HepG2 (cell line): Measurements from ENCODE around the gene TRPT1. TPM values are rescaled to one million over a fixed set of nuclear protein-coding genes. Genes with fewer than 3 reads are reported as not detected.

Experiments
- ATAC-seq: fragments of 200-7000 bp; cut with Tn5 transposase; 3 replicates; pipeline ENCODE4 v1.9.1; 2020; ENCODE audit warnings: mild to moderate bottlenecking, moderate library complexity
- BruUV-seq: library from RNA; stranded (reverse); fragments of 400-500 nt; replicated peaks from 2 replicates; lab custom pipeline; 2021; lab: Mats Ljungman, UMichigan
- CTCF ChIA-PET: fragments of 300-600 bp; formaldehyde crosslinking; extraction: SDS; loops from one replicate; lab custom pipeline; 2021; ENCODE audit warnings: low total read pairs, inconsistent platforms, low intra/inter-chr PET ratio; lab: Yijun Ruan, JAX
- POLR2A ChIA-PET: fragments of 350-600 bp; sonication (Branson Sonifier 250); formaldehyde crosslinking; loops from one replicate; lab custom pipeline; 2020; ENCODE audit warnings: antibody characterized with exemption, inconsistent platforms; lab: Yijun Ruan, JAX
- DNase-seq: peaks from one replicate; pipeline ENCODE4 v3.0.0-alpha.2; 2015; ENCODE audit warnings: low spot score
- FAIRE-seq: peaks from 3 replicates; lab custom pipeline; 2011; peaks lifted over from hg19 to GRCh38; lab: Jason Lieb, UNC
- H2AFZ ChIP-seq: one replicate; pipeline ENCODE4 v1.6.1; 2011; ENCODE audit warnings: low read length, inconsistent platforms
- H3K27ac ChIP-seq: fragments of 300-600 bp; 3 replicates; pipeline ENCODE4 v1.8.0; 2011; ENCODE audit warnings: mixed run types, mild to moderate bottlenecking, mixed read lengths, low read length, inconsistent platforms; ENCODE audit not compliant: insufficient read depth; ENCODE audit errors: extremely low read length
- H3K27me3 ChIP-seq, 2 experiments: fragments of 200-600 bp in 1 of 2; 2 replicates in 1 of 2; 3 replicates in 1 of 2; pipeline versions ENCODE4 v1.6.0 to v1.8.0; 2011; ENCODE audit warnings: low read length in 2 of 2, mild to moderate bottlenecking in 2 of 2, moderate library complexity in 2 of 2, inconsistent platforms in 1 of 2; ENCODE audit not compliant: insufficient read depth in 2 of 2, control insufficient read depth in 1 of 2
- H3K36me3 ChIP-seq, 2 experiments: fragments of 200-600 bp in 1 of 2; replicated peaks in 1 of 2; 2 replicates in 1 of 2; 3 replicates in 1 of 2; pipeline versions ENCODE4 v1.5.1 to v1.8.0; 2011; ENCODE audit warnings: low read length in 2 of 2, inconsistent platforms in 1 of 2; ENCODE audit not compliant: insufficient read depth in 2 of 2, control insufficient read depth in 1 of 2
- H3K4me1 ChIP-seq: 2 replicates; pipeline ENCODE4 v1.5.1; 2012; ENCODE audit warnings: low read length, inconsistent platforms; ENCODE audit not compliant: insufficient read depth
- H3K4me2 ChIP-seq: 2 replicates; pipeline ENCODE4 v1.6.0; 2011; ENCODE audit warnings: low read depth, low read length, inconsistent platforms
- H3K4me3 ChIP-seq, 3 experiments: fragments of 200-600 bp in 1 of 3; sonication (generic), shearing (Covaris generic) in 1 of 3; replicated peaks in 1 of 3; 2 replicates each; pipeline ENCODE4 v1.5.1; 2011 to 2016; ENCODE audit warnings: low read length in 3 of 3, inconsistent platforms in 2 of 3, low read depth in 2 of 3, mild to moderate bottlenecking in 2 of 3, control low read depth in 1 of 3, mixed read lengths in 1 of 3; ENCODE audit not compliant: insufficient read depth in 1 of 3
- H3K79me2 ChIP-seq: one replicate; pipeline ENCODE4 v1.6.1; 2011; ENCODE audit warnings: low read length, inconsistent platforms; ENCODE audit not compliant: insufficient read depth
- H3K9ac ChIP-seq: 2 replicates; pipeline ENCODE4 v1.6.0; 2011; ENCODE audit warnings: mild to moderate bottlenecking, low read depth, low read length, inconsistent platforms; ENCODE audit not compliant: insufficient read depth
- H3K9me3 ChIP-seq: 2 replicates; pipeline ENCODE4 v1.5.1; 2012; ENCODE audit warnings: mild to moderate bottlenecking, low read length
- H4K20me1 ChIP-seq: 2 replicates; pipeline ENCODE4 v1.6.0; 2011; ENCODE audit warnings: inconsistent platforms, mild to moderate bottlenecking, low read length, moderate library complexity; ENCODE audit not compliant: insufficient read depth
- BATF2 ChIP-seq: sonication (generic); formaldehyde crosslinking; IDR thresholded peaks from 2 replicates; pipeline ENCODE4 v1.8.0; 2022; ENCODE audit warnings: mild to moderate bottlenecking, missing genetic modification reagents, moderate library complexity
- CCAR2 ChIP-seq: fragments of 200-400 bp; formaldehyde crosslinking; optimal IDR thresholded peaks from 2 replicates; pipeline ENCODE3; 2018; ENCODE audit warnings: low read depth, mild to moderate bottlenecking, low read length, moderate library complexity
- HOXD1 ChIP-seq: sonication (generic); formaldehyde crosslinking; IDR thresholded peaks from 2 replicates; pipeline ENCODE4 v1.5.0; 2020; ENCODE audit warnings: missing genetic modification reagents
- ZC3H13 ChIP-seq: sonication (generic); formaldehyde crosslinking; IDR thresholded peaks from 2 replicates; pipeline ENCODE4 v1.8.1; 2023; ENCODE audit warnings: mild to moderate bottlenecking, missing genetic modification reagents, moderate library complexity
- ZFYVE20 ChIP-seq: sonication (generic); formaldehyde crosslinking; IDR thresholded peaks from 2 replicates; pipeline ENCODE4 v1.8.0; 2023; ENCODE audit warnings: low read depth, mild to moderate bottlenecking, moderate library complexity, missing genetic modification reagents, borderline replicate concordance
- ZNF10 ChIP-seq: sonication (generic); formaldehyde crosslinking; IDR thresholded peaks from 2 replicates; pipeline ENCODE4 v1.4.0; 2020; ENCODE audit warnings: mild to moderate bottlenecking, low read depth, missing genetic modification reagents, borderline replicate concordance
- ZNF24 ChIP-seq: fragments of 450-650 bp; IDR thresholded peaks from 2 replicates; pipeline ENCODE4 v1.6.1; 2017; ENCODE audit warnings: antibody characterized with exemption, mild to moderate bottlenecking
- ZNF264 ChIP-seq: sonication (generic); formaldehyde crosslinking; IDR thresholded peaks from 2 replicates; pipeline ENCODE4 v1.4.0; 2020; ENCODE audit warnings: missing genetic modification reagents
- ZNF3 ChIP-seq: IDR thresholded peaks from 2 replicates; pipeline ENCODE4 v1.7.0; 2017; ENCODE audit warnings: inconsistent platforms
- ZNF30 ChIP-seq: sonication (generic); formaldehyde crosslinking; IDR thresholded peaks from 2 replicates; pipeline ENCODE4 v1.5.0; 2020; ENCODE audit warnings: mild to moderate bottlenecking, missing genetic modification reagents
- ZNF337 ChIP-seq: sonication (generic); formaldehyde crosslinking; IDR thresholded peaks from 2 replicates; pipeline ENCODE4 v1.5.1; 2020; ENCODE audit warnings: missing genetic modification reagents, low read depth, mild to moderate bottlenecking, borderline replicate concordance
- ZNF598 ChIP-seq: sonication (generic); formaldehyde crosslinking; IDR thresholded peaks from 2 replicates; pipeline ENCODE4 v1.5.1; 2020; ENCODE audit warnings: mild to moderate bottlenecking, missing genetic modification reagents, borderline replicate concordance
- ZSCAN9 ChIP-seq: IDR thresholded peaks from 2 replicates; pipeline ENCODE4 v1.6.1; 2016; ENCODE audit warnings: borderline replicate concordance
- WGBS: methylation state at CpG from one replicate; pipeline ENCODE4 v1.1.6; 2017; ENCODE audit warnings: low lambda C conversion rate; 5-methylcytosine and 5-hydroxymethylcytosine counted together
- in situ Hi-C: cut with HindIII; loops from 2 replicates; pipeline ENCODE4 v1.10.0; 2017; ENCODE audit warnings: low pct_unique_long_range_greater_than_20kb; ENCODE audit not compliant: extremely low pct_ligation_motif_present
- intact Hi-C: fragments of 100-400 bp; cut with micrococcal nuclease; formaldehyde crosslinking; loops from one replicate; pipeline ENCODE4 v1.10.0; 2022; ENCODE audit not compliant: unreplicated experiment
- polyA plus RNA-seq, 8 experiments: library from polyadenylated mRNA; depleted of rRNA in 3 of 8; stranded (reverse) in 7 of 8; unstranded in 1 of 8; fragments of >200 nt; fragmentation: Illumina TruSeq in 4 of 8; extraction: Trizol in 4 of 8; gene quantifications; 2 replicates each; pipeline versions ENCODE4 v1.2.1 to v1.2.3, GENCODE V29; 2011 to 2016; ENCODE audit warnings: low read depth in 4 of 8, missing spikeins in 1 of 8, mixed read lengths in 1 of 8; ENCODE audit not compliant: insufficient read depth in 1 of 8
- total RNA-seq, 5 experiments: library from RNA; depleted of rRNA; stranded (reverse); fragments of >200 nt; fragmentation: Illumina TruSeq; extraction: Trizol; gene quantifications; 2 replicates each; pipeline ENCODE4 v1.2.3, GENCODE V29; 2016; ENCODE audit warnings: low read depth in 1 of 5
- TF ChIP-seq, protein P1 (sequence below): sonication (generic); formaldehyde crosslinking; IDR thresholded peaks from 2 replicates; pipeline ENCODE4 v1.5.0; 2020; ENCODE audit warnings: missing genetic modification reagents

TRPT1 gene
- total and polyA plus RNA-seq, 2 of the 13 experiments (the other 11 are each of a cell fraction or from before 2014, with no cell fraction given) = 24.8 to 40.7 TPM

DNA sequence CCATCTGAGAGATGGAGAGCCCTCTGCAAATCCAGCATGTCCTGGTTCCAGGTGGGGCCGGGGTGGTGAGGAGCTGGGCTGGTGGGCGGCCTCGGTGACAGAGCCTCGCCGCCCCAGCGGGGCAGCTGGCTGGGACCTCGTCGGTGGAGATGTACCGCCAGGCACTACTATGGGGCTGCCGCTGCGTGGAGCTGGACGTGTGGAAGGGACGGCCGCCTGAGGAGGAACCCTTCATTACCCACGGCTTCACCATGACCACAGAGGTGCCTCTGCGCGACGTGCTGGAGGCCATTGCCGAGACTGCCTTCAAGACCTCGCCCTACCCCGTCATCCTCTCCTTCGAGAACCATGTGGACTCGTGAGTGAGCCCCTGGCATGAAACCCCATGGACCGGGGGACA lies 32.4 kb upstream of the TRPT1 start:
- Histone ChIP-seq H3K4me1 (no peaks in the 10 kb centered on the region), H3K79me2 (no peaks in the 10 kb centered on the region), H3K4me2 (no peak overlapping the region), H3K4me3 (no peak overlapping the region), H3K36me3 (peaks cover 14 to 42% of the 10 kb centered on the region in 2 experiments; a peak in 4 of 5 replicates), H3K9me3 (no peaks in the 10 kb centered on the region), H3K27me3 (no peaks in the 10 kb centered on the region), H2AFZ (no peak overlapping the region), H4K20me1 (no peaks in the 10 kb centered on the region), H3K9ac (no peak overlapping the region), H3K27ac (no peak overlapping the region)
- intact Hi-C loops = no loop called here
- ATAC-seq (no peak), FAIRE-seq (no peak), DNase-seq (no peak)
- ChIA-PET POLR2A (interaction anchor here (2.6 kb wide), 1 partner anchor 11 kb away, joined by 10 read pairs; no protein-coding TSS in a partner anchor), CTCF (no interaction called here)
- 57% methylated on average over 1 of the region's 24 CpGs for WGBS
- in situ Hi-C loops = no loop called here
- BruUV-seq = no TSS peak
- TF ChIP-seq ZNF30 (no peak), ZNF337 (CRISPR knock-in tag) (no peak), ZNF24 (no peak), ZNF10 (CRISPR knock-in tag) (no peak), ZNF3 (CRISPR knock-in tag) (no peak), ZSCAN9 (CRISPR knock-in tag) (no peak), ZFYVE20 (CRISPR knock-in tag) (no peak), CCAR2 (no peak), BATF2 (CRISPR knock-in tag) (no peak), ZNF264 (CRISPR knock-in tag) (no peak), ZC3H13 (CRISPR knock-in tag) (no peak), HOXD1 (CRISPR knock-in tag) (no peak), ZNF598 (CRISPR knock-in tag) (no peak)
- TF ChIP-seq, protein P1, sequence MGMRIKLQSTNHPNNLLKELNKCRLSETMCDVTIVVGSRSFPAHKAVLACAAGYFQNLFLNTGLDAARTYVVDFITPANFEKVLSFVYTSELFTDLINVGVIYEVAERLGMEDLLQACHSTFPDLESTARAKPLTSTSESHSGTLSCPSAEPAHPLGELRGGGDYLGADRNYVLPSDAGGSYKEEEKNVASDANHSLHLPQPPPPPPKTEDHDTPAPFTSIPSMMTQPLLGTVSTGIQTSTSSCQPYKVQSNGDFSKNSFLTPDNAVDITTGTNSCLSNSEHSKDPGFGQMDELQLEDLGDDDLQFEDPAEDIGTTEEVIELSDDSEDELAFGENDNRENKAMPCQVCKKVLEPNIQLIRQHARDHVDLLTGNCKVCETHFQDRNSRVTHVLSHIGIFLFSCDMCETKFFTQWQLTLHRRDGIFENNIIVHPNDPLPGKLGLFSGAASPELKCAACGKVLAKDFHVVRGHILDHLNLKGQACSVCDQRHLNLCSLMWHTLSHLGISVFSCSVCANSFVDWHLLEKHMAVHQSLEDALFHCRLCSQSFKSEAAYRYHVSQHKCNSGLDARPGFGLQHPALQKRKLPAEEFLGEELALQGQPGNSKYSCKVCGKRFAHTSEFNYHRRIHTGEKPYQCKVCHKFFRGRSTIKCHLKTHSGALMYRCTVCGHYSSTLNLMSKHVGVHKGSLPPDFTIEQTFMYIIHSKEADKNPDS (CRISPR knock-in tag) = no peak
